HEK293T (cell line): ENCODE data around the gene ZNF862.

Source experiments
- CTCF ChIA-PET: fragments of 350-600 bp; formaldehyde crosslinking; extraction: SDS; loops from one replicate; lab custom pipeline; 2021; ENCODE audit warnings: antibody characterized with exemption, inconsistent platforms; lab: Yijun Ruan, JAX
- POLR2A ChIA-PET: fragments of 350-600 bp; formaldehyde crosslinking; extraction: SDS; loops from one replicate; lab custom pipeline; 2020; ENCODE audit warnings: antibody characterized with exemption, inconsistent platforms; lab: Yijun Ruan, JAX
- DNase-seq: peaks from one replicate; pipeline ENCODE4 v3.0.0; 2012; ENCODE audit warnings: mixed read lengths; ENCODE audit errors: extremely low spot score
- ARNT ChIP-seq: fragments of 450-650 bp; IDR thresholded peaks from 2 replicates; pipeline ENCODE4 v1.6.1; 2017; ENCODE audit warnings: mild to moderate bottlenecking
- BHLHE40 ChIP-seq: fragments of 450-650 bp; IDR thresholded peaks from 2 replicates; pipeline ENCODE4 v1.6.1; 2016; ENCODE audit warnings: mild to moderate bottlenecking, moderate library complexity, borderline replicate concordance
- CTBP1 ChIP-seq: fragments of 450-650 bp; IDR thresholded peaks from 2 replicates; pipeline ENCODE4 v1.6.1; 2016; ENCODE audit warnings: borderline replicate concordance
- ELF4 ChIP-seq: fragments of 450-650 bp; IDR thresholded peaks from 2 replicates; pipeline ENCODE4 v1.6.1; 2017; ENCODE audit warnings: antibody characterized with exemption
- FOXA1 ChIP-seq: fragments of 450-650 bp; IDR thresholded peaks from 2 replicates; pipeline ENCODE4 v1.6.1; 2016; ENCODE audit warnings: mild to moderate bottlenecking
- FOXK2 ChIP-seq: fragments of 450-650 bp; IDR thresholded peaks from 2 replicates; pipeline ENCODE4 v1.6.1; 2016; ENCODE audit warnings: mild to moderate bottlenecking
- FOXM1 ChIP-seq: fragments of 450-650 bp; IDR thresholded peaks from 2 replicates; pipeline ENCODE4 v1.6.1; 2017; ENCODE audit warnings: mild to moderate bottlenecking, borderline replicate concordance
- HDGF ChIP-seq: fragments of 450-650 bp; IDR thresholded peaks from 2 replicates; pipeline ENCODE4 v1.6.1; 2017; ENCODE audit warnings: antibody characterized with exemption, borderline replicate concordance
- L3MBTL2 ChIP-seq: fragments of 450-650 bp; conservative IDR thresholded peaks from 2 replicates; pipeline ENCODE4 v1.6.1; 2016; ENCODE audit warnings: mild to moderate bottlenecking
- LEF1 ChIP-seq: fragments of 450-650 bp; IDR thresholded peaks from 2 replicates; pipeline ENCODE4 v1.6.1; 2017; ENCODE audit warnings: mild to moderate bottlenecking, borderline replicate concordance
- NFRKB ChIP-seq: fragments of 450-650 bp; IDR thresholded peaks from 2 replicates; pipeline ENCODE4 v1.6.1; 2016; ENCODE audit warnings: mild to moderate bottlenecking, moderate library complexity
- SP1 ChIP-seq: fragments of 450-650 bp; IDR thresholded peaks from 2 replicates; pipeline ENCODE4 v1.6.1; 2017
- SUZ12 ChIP-seq: fragments of 450-650 bp; IDR thresholded peaks from 2 replicates; pipeline ENCODE4 v1.6.1; 2016; ENCODE audit warnings: mild to moderate bottlenecking
- TARDBP ChIP-seq: fragments of 450-650 bp; IDR thresholded peaks from 2 replicates; pipeline ENCODE4 v1.6.1; 2016
- ZNF384 ChIP-seq: fragments of 450-650 bp; IDR thresholded peaks from 2 replicates; pipeline ENCODE4 v1.6.1; 2016
- TF ChIP-seq, protein P1 (sequence below): fragments of 450-650 bp; IDR thresholded peaks from 2 replicates; pipeline ENCODE4 v1.6.1; 2016

ZNF862 gene

GRCh38 chr7:149862156-149862555, 24.0 kb downstream of the ZNF862 start:
- CTCF ChIA-PET = no interaction called here
- no peak for DNase-seq
- TF ChIP-seq LEF1 = no peak
- TF ChIP-seq ZNF384 = no peak
- TF ChIP-seq HDGF = no peak
- no peak for TF ChIP-seq SP1
- no peak for TF ChIP-seq ELF4
- POLR2A ChIA-PET = interaction anchor here (1.3 to 3.1 kb wide), 3 partner anchors 8 to 80 kb away, joined by 4 to 15 read pairs (median 4); partner anchors contain the start of gene ZNF862

DNA sequence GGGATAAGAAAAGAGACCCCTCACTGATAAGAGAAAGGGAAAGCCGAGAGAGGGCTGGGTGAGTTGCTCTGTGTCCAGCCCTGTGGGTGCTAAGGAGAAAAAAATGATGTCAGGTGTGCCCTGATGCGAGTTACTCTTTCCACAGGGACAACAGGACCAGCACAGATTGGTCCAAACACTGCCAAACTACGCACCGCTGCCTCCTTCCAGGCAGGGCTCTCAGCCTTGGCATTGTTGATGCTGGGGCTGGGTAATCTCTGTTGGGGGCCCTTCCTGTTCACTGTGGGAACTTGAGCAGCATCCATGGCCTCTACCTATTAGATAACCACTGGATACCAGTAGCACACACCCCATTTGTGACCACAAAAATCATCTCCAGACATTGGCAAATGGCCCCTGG, 25.3 kb downstream of the ZNF862 start:
- ChIA-PET CTCF (no interaction called here), POLR2A (no interaction called here)
- TF ChIP-seq L3MBTL2 (no peak), SUZ12 (no peak), LEF1 (no peak), BHLHE40 (no peak), FOXK2 (no peak), CTBP1 (no peak), SP1 (no peak), ELF4 (no peak), FOXM1 (no peak), ZNF384 (no peak), TARDBP (no peak), FOXA1 (no peak), ARNT (no peak), HDGF (no peak), NFRKB (no peak)
- TF ChIP-seq, protein P1, sequence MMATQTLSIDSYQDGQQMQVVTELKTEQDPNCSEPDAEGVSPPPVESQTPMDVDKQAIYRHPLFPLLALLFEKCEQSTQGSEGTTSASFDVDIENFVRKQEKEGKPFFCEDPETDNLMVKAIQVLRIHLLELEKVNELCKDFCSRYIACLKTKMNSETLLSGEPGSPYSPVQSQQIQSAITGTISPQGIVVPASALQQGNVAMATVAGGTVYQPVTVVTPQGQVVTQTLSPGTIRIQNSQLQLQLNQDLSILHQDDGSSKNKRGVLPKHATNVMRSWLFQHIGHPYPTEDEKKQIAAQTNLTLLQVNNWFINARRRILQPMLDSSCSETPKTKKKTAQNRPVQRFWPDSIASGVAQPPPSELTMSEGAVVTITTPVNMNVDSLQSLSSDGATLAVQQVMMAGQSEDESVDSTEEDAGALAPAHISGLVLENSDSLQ = no peak
- DNase-seq = no peak

- ChIA-PET CTCF (no interaction called here), POLR2A (no interaction called here)
- DNase-seq = no peak
- no peak for TF ChIP-seq BHLHE40
- TF ChIP-seq CTBP1 = no peak
- no peak for TF ChIP-seq SUZ12
- TF ChIP-seq FOXM1 = no peak
- TF ChIP-seq TARDBP = no peak
- TF ChIP-seq FOXK2 = no peak
- TF ChIP-seq, protein P1 = no peak
- TF ChIP-seq ZNF384 = no peak
These were observed 25.8 kb downstream of the ZNF862 start for GRCh38 chr7:149864023-149864422.

DNA sequence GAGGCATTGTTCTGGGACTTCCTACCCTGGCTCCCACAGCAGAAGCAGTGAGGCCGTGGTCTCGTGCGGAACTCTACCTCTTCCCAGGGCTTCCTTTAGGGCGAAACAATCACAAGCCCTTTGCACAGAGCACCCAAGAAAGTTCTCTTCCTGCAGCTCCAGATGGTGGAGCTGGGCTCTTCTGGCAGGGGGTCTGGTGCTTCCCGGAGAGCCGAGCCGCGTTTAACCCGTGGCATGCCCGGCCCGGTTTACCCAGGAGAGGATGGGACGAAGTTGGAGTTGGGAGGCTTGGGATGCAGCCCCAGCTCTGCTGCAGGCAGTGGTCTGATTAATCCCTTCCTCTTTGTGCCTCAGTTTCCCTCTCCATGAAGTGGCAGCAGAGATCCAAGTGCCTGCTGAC, 26.6 kb downstream of the ZNF862 start:
- no peak for DNase-seq
- TF ChIP-seq BHLHE40 = no peak
- no peak for TF ChIP-seq LEF1
- TF ChIP-seq CTBP1 = no peak
- TF ChIP-seq FOXK2 = no peak
- no peak for TF ChIP-seq L3MBTL2
- TF ChIP-seq SUZ12 = no peak
- TF ChIP-seq SP1 = no peak
- no peak for TF ChIP-seq NFRKB
- no peak for TF ChIP-seq ZNF384
- TF ChIP-seq HDGF = no peak
- TF ChIP-seq, protein P1 = no peak
- no peak for TF ChIP-seq FOXA1
- CTCF ChIA-PET = interaction anchor here (0.8 kb wide), 1 partner anchor 10 kb away, joined by 4 read pairs; no protein-coding TSS in a partner anchor
- POLR2A ChIA-PET = interaction anchor here (1.9 kb wide), 1 partner anchor 10 kb away, joined by 7 read pairs; no protein-coding TSS in a partner anchor

DNA sequence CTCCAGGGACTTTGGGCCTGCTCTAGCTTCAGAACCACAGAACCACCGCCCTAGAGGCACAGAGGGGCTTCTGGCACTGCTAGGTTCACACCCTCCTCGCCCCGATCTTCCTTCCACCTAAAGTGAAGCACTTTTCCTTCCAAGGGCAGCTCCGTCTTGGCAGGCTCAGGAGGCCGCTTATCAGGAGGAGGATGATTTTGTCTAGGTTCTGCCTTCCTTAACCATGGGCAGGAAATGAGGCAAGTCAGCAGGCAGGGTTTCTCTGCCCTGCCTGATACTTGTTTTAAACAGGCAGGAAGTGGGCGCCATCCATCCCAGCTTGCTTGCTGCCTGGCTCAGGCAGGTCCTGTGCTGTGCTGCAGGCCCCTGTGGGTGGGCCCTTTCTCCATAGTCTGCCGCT, 27.3 kb downstream of the ZNF862 start:
- TF ChIP-seq ZNF384 (no peak), FOXK2 (no peak), FOXM1 (no peak), ARNT (no peak), HDGF (no peak), NFRKB (no peak), SP1 (no peak), SUZ12 (no peak), CTBP1 (no peak), ELF4 (no peak)
- TF ChIP-seq, protein P1 = no peak
- no peak for DNase-seq
- ChIA-PET CTCF (interaction anchor here (0.8 kb wide), 1 partner anchor 11 kb away, joined by 4 read pairs; no protein-coding TSS in a partner anchor), POLR2A (interaction anchor here (0.6 to 1.9 kb wide), 3 partner anchors 11 to 1113 kb away, joined by 3 to 7 read pairs (median 4); no protein-coding TSS in a partner anchor)

GRCh38 chr7:149866139-149866778, 28.1 kb downstream of the ZNF862 start:
- TF ChIP-seq TARDBP (no peak), BHLHE40 (no peak), NFRKB (no peak), CTBP1 (no peak), SP1 (no peak), ELF4 (no peak), HDGF (no peak), SUZ12 (no peak), FOXA1 (no peak), ZNF384 (no peak), ARNT (no peak), LEF1 (no peak), FOXM1 (no peak), FOXK2 (no peak), L3MBTL2 (no peak)
- TF ChIP-seq, protein P1 = no peak
- POLR2A ChIA-PET = interaction anchor here (1.9 to 3.9 kb wide), 2 partner anchors 12 to 27 kb away, joined by 7 to 17 read pairs; partner anchors contain the start of gene ZNF862
- no peak for DNase-seq
- CTCF ChIA-PET = no interaction called here
